ENCODE results near the gene RBM3. TPM values are rescaled to one million over a fixed set of nuclear protein-coding genes. Genes with fewer than 3 reads are reported as not detected.

The RBM3 gene
- total RNA-seq, 1 donor from 2014 or later: 634 TPM

GRCh38 chrX:48617542-48618340 lies 43.5 kb downstream of the RBM3 start:
- no peak for DNase-seq (ENCODE audit: low read depth, low spot score)

GRCh38 chrX:48626401-48627298 lies 52.4 kb downstream of the RBM3 start:
- no peak for DNase-seq (ENCODE audit: low read depth, low spot score)

Other genes starting within 250 kb of the RBM3 start
- not detected in 2 replicates for gene SSX3, start 217.8 kb upstream of the RBM3 start, total RNA-seq
- not detected in 2 replicates for gene SSX4, start 190.9 kb upstream of the RBM3 start, total RNA-seq
- not detected in 2 replicates for gene SSX4B, start 162.5 kb upstream of the RBM3 start, total RNA-seq
- 54.8 and 88.9 TPM in 2 replicates for gene SLC38A5, start 104.2 kb upstream of the RBM3 start, total RNA-seq
- 60.7 and 65.4 TPM in 2 replicates for gene FTSJ1, start 98.3 kb upstream of the RBM3 start, total RNA-seq
- 5.5 and 10.8 TPM in 2 replicates for gene PORCN, start 65.5 kb upstream of the RBM3 start, total RNA-seq
- gene EBP, start 52.7 kb upstream of the RBM3 start, total RNA-seq: 137 and 142 TPM in 2 replicates
- gene TBC1D25, start 34.8 kb upstream of the RBM3 start, total RNA-seq: 6.5 and 6.9 TPM in 2 replicates
- gene WDR13, start 23.0 kb downstream of the RBM3 start, total RNA-seq: 137 and 223 TPM in 2 replicates
- not detected in 2 replicates for gene WAS, start 109.3 kb downstream of the RBM3 start, total RNA-seq
- 8.0 and 12.2 TPM in 2 replicates for gene SUV39H1, start 122.2 kb downstream of the RBM3 start, total RNA-seq
- not detected in 2 replicates for gene GLOD5, start 187.3 kb downstream of the RBM3 start, total RNA-seq
- not detected in 2 replicates for gene GATA1, start 212.1 kb downstream of the RBM3 start, total RNA-seq
- 24.7 and 37.7 TPM in 2 replicates for gene HDAC6, start 227.6 kb downstream of the RBM3 start, total RNA-seq

All from pulmonary artery endothelial cell (primary cell).